Glomerular visceral epithelial cell (primary cell): ENCODE results near the gene SLC35A5.

ENCODE experiments used
- DNase-seq: peaks from one replicate; pipeline ENCODE4 v3.0.0-alpha.2; 2016; ENCODE audit errors: extremely low spot score

Gene SLC35A5

DNA sequence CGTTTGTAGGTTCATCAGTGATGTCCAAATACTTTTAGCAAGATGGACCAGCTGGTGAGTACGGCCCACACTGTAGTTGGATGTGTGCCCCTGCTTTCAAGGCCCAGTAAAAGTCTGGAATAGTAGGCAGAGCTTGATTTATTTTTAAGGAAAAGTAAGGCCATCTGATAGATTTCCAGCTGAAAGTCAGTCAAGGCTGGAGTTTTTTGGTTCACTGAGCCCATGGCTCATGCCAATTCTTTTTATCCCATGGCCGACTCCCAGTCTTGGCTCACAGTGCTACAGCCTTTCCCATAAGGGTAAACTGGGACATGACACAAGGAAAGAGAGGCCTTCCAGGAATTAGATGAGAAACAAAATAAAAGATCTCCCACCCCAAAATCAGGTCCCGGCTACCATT is 65.6 kb downstream of the SLC35A5 start:
- no peak for DNase-seq

DNA sequence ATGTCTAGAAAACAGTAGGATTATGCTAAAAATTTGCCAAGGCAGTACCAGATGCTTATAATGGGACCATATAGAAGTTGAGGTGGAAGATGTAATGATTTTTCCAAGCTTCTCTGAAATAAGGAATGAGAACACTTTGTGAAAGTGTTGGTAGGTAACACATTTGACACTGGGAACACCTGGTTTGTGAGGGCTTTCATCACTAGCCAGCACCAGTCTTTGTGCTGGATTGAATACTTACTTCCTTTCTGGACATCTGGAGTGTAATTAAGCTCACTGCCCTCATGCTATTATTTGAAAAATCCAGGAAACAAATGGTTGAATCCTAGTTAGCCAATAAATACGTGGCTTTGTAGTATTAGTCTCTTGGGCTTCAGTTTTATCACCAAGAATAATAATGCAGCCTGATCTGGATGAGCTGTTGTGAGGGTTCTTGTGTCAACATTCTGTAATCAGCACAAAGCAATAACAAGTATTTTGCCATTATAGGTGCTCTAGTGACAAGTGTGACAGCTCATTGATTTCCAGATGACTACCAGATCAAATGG is 66.1 kb downstream of the SLC35A5 start:
- DNase-seq = no peak

DNA sequence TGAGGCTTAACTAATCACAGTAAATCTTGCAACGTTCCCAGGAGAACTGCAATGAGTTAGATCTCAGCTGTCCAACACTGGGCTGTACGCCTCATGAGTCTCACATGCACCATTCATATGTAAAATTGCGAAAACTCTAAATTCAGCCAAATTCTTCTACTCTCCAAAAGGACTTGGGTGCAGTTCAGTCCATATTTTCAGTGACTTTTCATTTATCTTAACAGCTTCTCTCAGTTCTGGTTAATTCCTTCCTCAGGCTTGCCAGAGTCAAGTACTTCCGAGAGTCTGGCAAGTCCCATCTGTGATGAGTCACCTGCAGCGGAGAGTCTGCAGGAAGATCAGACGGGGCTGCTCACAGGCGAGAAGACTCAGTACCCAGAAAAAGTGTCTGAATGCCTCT is 67.6 kb downstream of the SLC35A5 start:
- peak; percentile 67 for DNase-seq

DNA sequence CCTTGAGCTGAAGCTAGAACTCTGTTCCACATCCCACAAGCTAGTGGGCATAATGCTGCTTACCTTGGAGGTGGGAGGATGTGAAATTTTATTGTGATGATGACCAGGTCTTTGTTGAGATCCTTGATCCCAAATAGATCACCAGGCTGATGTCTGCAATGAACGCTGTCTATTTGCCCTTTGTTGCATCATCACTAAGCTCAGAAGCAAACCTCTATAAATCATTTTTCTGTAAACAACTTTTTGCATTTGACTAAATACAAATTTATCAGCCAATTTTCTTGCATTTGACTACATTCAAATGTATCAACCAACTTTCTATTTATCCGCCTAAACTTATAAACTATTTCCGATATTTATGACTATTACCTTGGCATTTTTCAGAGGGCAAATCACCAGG is 69.4 kb downstream of the SLC35A5 start:
- no peak for DNase-seq

DNA sequence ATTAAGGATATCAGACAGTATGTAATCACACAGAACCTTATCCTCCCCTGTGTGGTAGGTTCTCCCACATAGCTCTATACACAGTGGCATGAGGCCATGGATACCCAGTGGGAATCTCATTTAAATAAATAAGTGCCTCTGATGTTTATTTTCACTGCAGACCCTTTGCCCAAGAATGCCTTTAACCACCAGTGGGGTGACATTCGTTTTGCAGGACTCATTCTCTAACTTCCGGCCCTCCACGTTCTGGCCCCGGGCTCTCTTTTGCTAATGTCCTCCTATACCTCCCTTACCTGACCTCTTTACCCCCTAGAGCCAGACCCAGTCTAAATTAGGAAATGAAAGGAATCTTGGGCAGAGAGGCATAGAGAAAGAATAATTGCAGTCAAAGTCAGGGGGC is 70.8 kb downstream of the SLC35A5 start:
- no peak for DNase-seq

DNA sequence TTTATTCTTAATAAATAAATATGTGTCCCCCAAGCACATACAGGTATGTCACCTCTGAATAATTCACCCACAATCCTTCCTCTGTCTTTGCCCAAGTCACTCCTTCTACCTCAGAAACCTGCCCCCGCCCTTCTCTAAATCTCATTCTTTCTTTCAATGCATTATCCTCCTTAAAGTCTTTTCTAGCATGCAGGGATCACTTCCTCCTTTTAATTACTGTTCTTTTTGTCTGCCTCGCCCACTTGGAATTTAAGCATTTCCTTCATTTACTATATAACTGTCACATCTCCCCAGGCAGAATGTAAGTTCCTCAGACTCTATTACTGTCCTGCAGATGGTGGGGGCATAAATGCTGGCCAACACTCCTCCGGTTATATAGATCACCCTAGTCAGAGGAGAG is 71.3 kb downstream of the SLC35A5 start:
- DNase-seq = no peak

DNA sequence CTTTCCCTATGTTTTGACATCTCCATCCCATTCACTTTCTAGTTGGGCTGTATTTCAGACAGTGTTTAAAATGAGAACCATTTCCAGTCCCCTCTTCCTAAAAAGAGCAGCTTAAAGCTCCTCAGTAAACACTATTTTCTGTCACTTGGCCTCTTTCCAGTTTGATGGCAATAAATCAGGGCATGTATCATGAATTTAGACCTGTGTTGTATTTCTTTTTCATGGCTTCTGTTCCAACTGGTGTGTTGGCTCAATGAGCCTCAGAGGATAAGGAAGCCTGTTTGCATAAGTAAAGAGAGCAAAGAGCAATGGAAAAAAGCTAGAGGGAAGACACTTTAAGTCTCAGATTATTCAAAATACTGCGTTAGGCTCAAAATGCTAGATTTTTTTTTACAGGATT is 71.9 kb downstream of the SLC35A5 start:
- no peak for DNase-seq

DNA sequence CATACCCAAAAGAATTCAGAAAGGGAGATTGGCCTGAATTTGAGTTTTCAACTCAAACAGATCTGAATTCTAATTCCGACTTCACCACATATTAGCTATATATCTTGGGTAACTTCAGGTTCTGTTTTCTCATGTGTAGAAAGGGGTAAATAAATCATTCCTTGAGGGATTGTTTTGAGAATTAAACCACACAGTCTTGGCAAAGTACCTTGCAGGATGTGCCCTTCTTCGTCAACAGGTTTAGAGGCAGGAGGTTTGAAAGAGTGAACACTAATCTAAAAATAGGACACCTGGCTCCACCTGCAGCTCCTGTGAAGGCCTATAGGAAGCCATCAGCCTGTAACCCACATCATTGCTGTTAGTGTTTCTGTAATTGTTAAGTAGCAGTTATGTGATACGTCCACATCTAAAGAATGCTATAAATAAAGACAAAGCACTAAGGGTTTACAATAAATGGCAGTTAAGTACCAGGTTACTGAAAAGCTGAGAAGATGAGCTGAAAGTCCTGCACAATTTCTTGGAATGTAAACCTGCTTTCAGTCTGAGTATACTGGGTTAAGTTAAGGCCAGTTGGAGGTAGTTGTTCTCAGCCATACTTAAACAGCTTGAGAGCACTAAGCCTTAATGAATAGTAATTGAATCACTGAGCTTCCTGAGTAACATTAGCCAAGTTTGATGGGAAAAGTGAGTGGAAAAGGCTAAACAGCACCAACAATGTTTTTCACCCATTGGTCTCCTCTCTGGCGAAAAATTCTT is 73.1 kb downstream of the SLC35A5 start:
- no peak for DNase-seq
